Stimulated activated CD4-positive, alpha-beta T cell treated with anti-CD3 and anti-CD28 coated beads, Interleukin-4, amount 100 ng/mL, for 1 hour (primary cell): Measurements from ENCODE around the gene TCHH.

Source experiments
- DNase-seq: peaks from one replicate; pipeline ENCODE4 v3.0.0-alpha.2; 2020

Gene TCHH

DNA sequence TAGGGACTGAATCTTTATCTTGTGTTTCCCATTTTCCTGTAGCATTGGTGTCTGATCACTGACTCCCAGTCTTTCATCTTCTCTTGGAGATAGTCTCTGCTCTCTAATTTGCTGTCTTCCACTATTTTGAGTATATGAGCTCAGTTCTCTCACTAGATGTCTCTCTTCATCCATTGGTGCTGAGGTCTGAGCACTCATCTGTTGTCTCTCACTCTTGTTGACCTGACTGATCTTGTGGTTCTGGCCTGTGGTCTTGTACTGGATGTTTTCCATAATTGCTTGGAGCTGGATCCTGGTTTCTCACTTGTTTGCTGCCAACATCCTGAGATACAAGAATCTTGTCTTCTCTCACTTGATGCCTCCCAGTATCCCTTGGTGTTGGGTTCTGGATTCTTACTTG, 53.3 kb downstream of the TCHH start:
- no peak for DNase-seq
